ENCODE data around the gene AIP. TPM values are rescaled to one million over a fixed set of nuclear protein-coding genes. Genes with fewer than 3 reads are reported as not detected.

The AIP gene
- total and polyA plus RNA-seq, 2 of the 8 experiments (the other 6 are each of a cell fraction or from before 2014, with no cell fraction given): 29.8 to 54.4 TPM

GRCh38 chr11:67445515-67445914, 37.3 kb upstream of the AIP start:
- no peak overlapping the region for H4K5ac ChIP-seq (ENCODE audit: insufficient read length, low read depth, low read length)
- FAIRE-seq: no peak
- H4K20me1 ChIP-seq (replicated peaks in 1 of 2; ENCODE audit: control insufficient read depth in 1 of 2, insufficient read depth in 2 of 2, low read length in 2 of 2): peaks cover 4 to 7% of the 10 kb centered on the region in 2 experiments
- no peak overlapping the region for H4K91ac ChIP-seq (replicated peaks; ENCODE audit: insufficient read length, low read length)
- H2BK12ac ChIP-seq (ENCODE audit: low read depth, low read length): no peak overlapping the region
- H3K27me3 ChIP-seq (replicated peaks in 1 of 4; ENCODE audit: control insufficient read depth in 3 of 4, extremely low read depth in 1 of 4, insufficient read depth in 3 of 4, low read length in 3 of 4): no peaks in the 10 kb centered on the region
- no peak for TF ChIP-seq YY1 (IDR thresholded peaks at IDR 0.05; ENCODE audit: low read depth, low read length)
- H3K18ac ChIP-seq (ENCODE audit: extremely low read depth, low read length): no peak overlapping the region
- no peak overlapping the region for H2BK120ac ChIP-seq (replicated peaks; ENCODE audit: low read depth, low read length)
- H3K4me2 ChIP-seq (ENCODE audit: insufficient read depth in 1 of 2, low read depth in 2 of 2, low read length in 2 of 2): no peak overlapping the region
- peaks cover 0 to 6% (median 3%) of the 10 kb centered on the region in 4 experiments; a peak in 4 of 7 replicates for H3K4me1 ChIP-seq (replicated peaks in 1 of 4; ENCODE audit: control insufficient read depth in 3 of 4, insufficient read depth in 4 of 4, low read length in 3 of 4)
- no peak overlapping the region for H3K14ac ChIP-seq (ENCODE audit: insufficient read length)
- no peak overlapping the region for H2BK5ac ChIP-seq (ENCODE audit: low read depth, low read length)
- H3K36me3 ChIP-seq (ENCODE audit: control insufficient read depth in 2 of 4, insufficient read depth in 4 of 4, low read length in 3 of 4): peaks cover 0 to 5% (median 3%) of the 10 kb centered on the region in 4 experiments; a peak in 3 of 8 replicates
- no peak overlapping the region for H2BK20ac ChIP-seq (ENCODE audit: low read length)
- no peak overlapping the region for H3K4me3 ChIP-seq (ENCODE audit: extremely low read depth in 1 of 4, insufficient read depth in 2 of 4, low read depth in 3 of 4, low read length in 4 of 4)
- H4K8ac ChIP-seq (ENCODE audit: extremely low read depth, insufficient read depth, low read length): no peak overlapping the region
- WGBS, 2 experiments (ENCODE audit: extremely low coverage in 1 of 2, insufficient coverage in 1 of 2, insufficient read length in 1 of 2, insufficient replicate concordance in 2 of 2, low coverage in 1 of 2, low lambda C conversion rate in 2 of 2, missing lambda C conversion rate in 1 of 2): 85% methylated on average over 5 of the region's 5 CpGs; no CpG with 5 or more reads in 1 of the 2 experiments
- H3K23me2 ChIP-seq (ENCODE audit: low read depth, low read length): peaks cover 2% of the 10 kb centered on the region; the same call in 1 of the 2 replicates
- no peaks in the 10 kb centered on the region for H3K9me3 ChIP-seq (ENCODE audit: insufficient read depth in 2 of 2, low read depth in 1 of 2, low read length in 1 of 2)
- no peak overlapping the region for H3K4ac ChIP-seq (replicated peaks; ENCODE audit: insufficient read length, low read depth, low read length)
- no peak overlapping the region for H3K56ac ChIP-seq (replicated peaks; ENCODE audit: insufficient read length, low read depth, low read length)
- ChIA-PET CTCF (ENCODE audit: partially characterized antibody) (no interaction called here), POLR2A (ENCODE audit: partially characterized antibody) (interaction anchor here (1.2 kb wide), 1 partner anchor 10 kb away, joined by 3 read pairs; no protein-coding TSS in a partner anchor)
- no peak overlapping the region for H3K9ac ChIP-seq (replicated peaks in 1 of 4; ENCODE audit: extremely low read depth in 1 of 4, low read depth in 3 of 4, low read length in 3 of 4)
- H2BK15ac ChIP-seq (ENCODE audit: low read length): no peak overlapping the region
- H2AFZ ChIP-seq (ENCODE audit: low read length): no peak overlapping the region
- H3K27ac ChIP-seq (ENCODE audit: low read depth, low read length): no peak overlapping the region
- no peak overlapping the region for H2AK5ac ChIP-seq (ENCODE audit: low read depth, low read length)
- 0 out of 2 replicates have a peak, but pooled peaks cover 2% of the 10 kb centered on the region for H3K79me1 ChIP-seq (ENCODE audit: low read depth, low read length)
- no peak for DNase-seq (ENCODE audit: low read depth in 1 of 2, low spot score in 2 of 2)
- H3K23ac ChIP-seq (ENCODE audit: insufficient read length): no peak overlapping the region
- H3K79me2 ChIP-seq (ENCODE audit: control insufficient read depth in 1 of 2, insufficient read depth in 2 of 2, low read length in 2 of 2): no peaks in the 10 kb centered on the region

Data from H1 (cell line).